KMS-11 (cell line): ENCODE measurements around the gene PLA2G2C.

Source experiments
- H2AFZ ChIP-seq: fragments of 200-600 bp; sonication (generic); 2 replicates; pipeline ENCODE4 v1.6.1; 2016; ENCODE audit warnings: antibody characterized with exemption, mixed run types, low read depth
- H3K27ac ChIP-seq: fragments of 200-600 bp; sonication (generic); 2 replicates; pipeline ENCODE4 v1.6.1; 2016; ENCODE audit warnings: mild to moderate bottlenecking, mixed run types
- H3K27me3 ChIP-seq: fragments of 200-600 bp; sonication (generic); 2 replicates; pipeline ENCODE4 v1.6.1; 2017; ENCODE audit warnings: mild to moderate bottlenecking, low read depth, mixed run types, moderate library complexity; ENCODE audit not compliant: insufficient read depth
- H3K36me3 ChIP-seq: fragments of 200-600 bp; sonication (generic); 2 replicates; pipeline ENCODE4 v1.6.1; 2017; ENCODE audit warnings: mild to moderate bottlenecking, mixed run types; ENCODE audit not compliant: insufficient read depth
- H3K4me1 ChIP-seq: fragments of 200-600 bp; sonication (generic); 2 replicates; pipeline ENCODE4 v1.6.1; 2016; ENCODE audit warnings: mild to moderate bottlenecking, low read depth, mixed run types; ENCODE audit not compliant: poor library complexity, severe bottlenecking
- H3K4me2 ChIP-seq: fragments of 200-600 bp; sonication (generic); 2 replicates; pipeline ENCODE4 v1.7.0; 2016; ENCODE audit warnings: mild to moderate bottlenecking, mixed run types
- H3K4me3 ChIP-seq: fragments of 200-600 bp; sonication (generic); IDR thresholded peaks from 2 replicates; pipeline ENCODE4 v1.6.1; 2017; ENCODE audit warnings: low read depth, low read length, mixed read lengths; ENCODE audit not compliant: insufficient read depth
- H3K79me2 ChIP-seq: fragments of 200-600 bp; sonication (generic); 2 replicates; pipeline ENCODE4 v1.6.1; 2016; ENCODE audit warnings: low read depth, mixed run types; ENCODE audit not compliant: insufficient read depth
- H3K9ac ChIP-seq: fragments of 200-600 bp; sonication (generic); 2 replicates; pipeline ENCODE4 v1.6.1; 2016; ENCODE audit warnings: mild to moderate bottlenecking, mixed run types
- H4K20me1 ChIP-seq: fragments of 200-600 bp; sonication (generic); 2 replicates; pipeline ENCODE4 v1.6.1; 2016; ENCODE audit warnings: mild to moderate bottlenecking, mixed run types; ENCODE audit not compliant: insufficient read depth
- CTCF ChIP-seq: fragments of 200-600 bp; sonication (generic); conservative IDR thresholded peaks from 2 replicates; pipeline ENCODE4 v1.6.1; 2017; ENCODE audit warnings: low read depth, mild to moderate bottlenecking, antibody characterized with exemption, low read length, moderate library complexity, mixed read lengths

The PLA2G2C gene

GRCh38 chr1:20124456-20125057 is 61.8 kb downstream of the PLA2G2C start:
- no peak overlapping the region for H3K27ac ChIP-seq
- no peaks in the 10 kb centered on the region for H3K4me1 ChIP-seq
- H3K4me3 ChIP-seq: no peak overlapping the region
- H3K9ac ChIP-seq: no peak overlapping the region
- H3K79me2 ChIP-seq: no peaks in the 10 kb centered on the region
- no peaks in the 10 kb centered on the region for H3K36me3 ChIP-seq
- H3K4me2 ChIP-seq: no peak overlapping the region
- H4K20me1 ChIP-seq: no peaks in the 10 kb centered on the region
- no peak for TF ChIP-seq CTCF
- peaks cover 37% of the 10 kb centered on the region; the same call in 1 of the 2 replicates for H3K27me3 ChIP-seq
- no peak overlapping the region for H2AFZ ChIP-seq

- Histone ChIP-seq H3K36me3 (no peaks in the 10 kb centered on the region), H3K27ac (no peak overlapping the region), H4K20me1 (no peaks in the 10 kb centered on the region), H3K4me1 (no peaks in the 10 kb centered on the region), H3K4me2 (no peak overlapping the region), H3K27me3 (peaks cover 37% of the 10 kb centered on the region; the same call in 1 of the 2 replicates), H3K9ac (no peak overlapping the region), H3K79me2 (no peaks in the 10 kb centered on the region), H3K4me3 (no peak overlapping the region), H2AFZ (no peak overlapping the region)
- no peak for TF ChIP-seq CTCF
Measured at GRCh38 chr1:20123722-20124455, 62.4 kb downstream of the PLA2G2C start.

- TF ChIP-seq CTCF: no peak
- H3K4me1 ChIP-seq: no peaks in the 10 kb centered on the region
- H3K27me3 ChIP-seq: peaks cover 37% of the 10 kb centered on the region; the same call in 1 of the 2 replicates
Measured at GRCh38 chr1:20120796-20121195, 65.5 kb downstream of the PLA2G2C start.

GRCh38 chr1:20119347-20119746 is 67.0 kb downstream of the PLA2G2C start, which contains the start of gene PLA2G2D:
PLA2G2D (minus strand) TSS chr1:20119536; CDS start chr1:20119498, 38 bp downstream.
- H2AFZ ChIP-seq: no peak within 1 kb of the TSS
- peaks cover 30% of the 10 kb centered on the region; the same call in 1 of the 2 replicates for H3K27me3 ChIP-seq
- no peak within 1 kb of the TSS for H3K27ac ChIP-seq

More at GRCh38 chr1:20120796-20121195, 65.5 kb downstream of the PLA2G2C start:
- no peak overlapping the region for H3K27ac ChIP-seq
- H4K20me1 ChIP-seq: no peaks in the 10 kb centered on the region
- no peak overlapping the region for H2AFZ ChIP-seq
- H3K4me3 ChIP-seq: no peak overlapping the region
- H3K9ac ChIP-seq: no peak overlapping the region
- no peak overlapping the region for H3K4me2 ChIP-seq
- H3K36me3 ChIP-seq: no peaks in the 10 kb centered on the region
- H3K79me2 ChIP-seq: no peaks in the 10 kb centered on the region

More at GRCh38 chr1:20119347-20119746, 67.0 kb downstream of the PLA2G2C start, which contains the start of gene PLA2G2D:
- Histone ChIP-seq H3K4me3 (no peak within 1 kb of the TSS), H3K4me1 (no peaks in the 10 kb centered on the region), H3K79me2 (no peaks in the 10 kb centered on the region), H3K36me3 (no peaks in the 10 kb centered on the region), H4K20me1 (no peaks in the 10 kb centered on the region), H3K9ac (no peak within 1 kb of the TSS), H3K4me2 (no peak within 1 kb of the TSS)
- TF ChIP-seq CTCF: no peak
